HUES48 (cell line): ENCODE measurements around the gene MAGI2.
"Not testable (repeated sequence)": the region's sequence is repeated elsewhere in the genome, so short reads cannot be mapped to it uniquely, and the experiment has no call there.

ENCODE experiments used
- H3K27ac ChIP-seq: one replicate; pipeline ENCODE4 v1.7.0; 2013; ENCODE audit warnings: low read depth, low read length, inconsistent platforms
- H3K27me3 ChIP-seq: 2 replicates; pipeline ENCODE4 v1.6.1; 2013; ENCODE audit warnings: mild to moderate bottlenecking, low read length; ENCODE audit not compliant: control insufficient read depth, insufficient read depth
- H3K36me3 ChIP-seq: 2 replicates; pipeline ENCODE4 v1.6.1; 2013; ENCODE audit warnings: low read length; ENCODE audit not compliant: control insufficient read depth, insufficient read depth
- H3K4me1 ChIP-seq: 2 replicates; pipeline ENCODE4 v1.6.1; 2013; ENCODE audit warnings: mild to moderate bottlenecking, low read length; ENCODE audit not compliant: control insufficient read depth, insufficient read depth
- H3K4me3 ChIP-seq: 2 replicates; pipeline ENCODE4 v1.5.1; 2013; ENCODE audit warnings: mild to moderate bottlenecking, low read depth, low read length
- H3K9ac ChIP-seq: 2 replicates; pipeline ENCODE4 v1.6.1; 2013; ENCODE audit warnings: mild to moderate bottlenecking, low read depth, low read length, moderate library complexity
- H3K9me3 ChIP-seq: 2 replicates; pipeline ENCODE4 v1.6.1; 2013; ENCODE audit warnings: low read length; ENCODE audit not compliant: control insufficient read depth, insufficient read depth

MAGI2 gene

DNA sequence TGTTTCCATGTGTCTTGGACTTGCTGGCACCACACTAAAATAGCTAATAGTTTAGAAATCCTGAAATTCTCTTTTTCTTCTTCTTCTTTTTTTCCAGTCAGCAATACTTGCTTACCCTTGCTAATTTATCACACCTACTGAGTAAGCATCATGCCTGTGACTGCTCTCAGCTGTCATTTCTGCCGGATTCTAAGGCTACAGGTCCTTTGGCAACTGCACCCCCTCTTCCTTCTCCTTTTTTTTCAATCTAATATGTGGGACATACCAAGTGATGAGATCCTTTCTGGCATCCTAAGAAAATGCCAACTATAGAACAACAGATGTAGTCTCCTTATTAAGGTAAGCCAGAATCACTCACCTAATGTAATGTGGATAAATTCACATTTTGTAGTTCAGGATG is 444.7 kb downstream of the MAGI2 start:
- Histone ChIP-seq H3K36me3 (no peaks in the 10 kb centered on the region), H3K4me1 (no peaks in the 10 kb centered on the region)

GRCh38 chr7:78996013-78996412 is 457.5 kb downstream of the MAGI2 start:
- no peaks in the 10 kb centered on the region for H3K36me3 ChIP-seq
- H3K27ac ChIP-seq: no peak overlapping the region
- H3K9ac ChIP-seq: no peak overlapping the region
- H3K4me1 ChIP-seq: no peaks in the 10 kb centered on the region
- H3K9me3 ChIP-seq: no peaks in the 10 kb centered on the region
- no peaks in the 10 kb centered on the region for H3K27me3 ChIP-seq
- no peak overlapping the region for H3K4me3 ChIP-seq

More for the DNA sequence above, 444.7 kb downstream of the MAGI2 start:
- no peak overlapping the region for H3K9ac ChIP-seq
- H3K27ac ChIP-seq: no peak overlapping the region
- H3K4me3 ChIP-seq: no peak overlapping the region
- no peaks in the 10 kb centered on the region for H3K9me3 ChIP-seq
- no peaks in the 10 kb centered on the region for H3K27me3 ChIP-seq

DNA sequence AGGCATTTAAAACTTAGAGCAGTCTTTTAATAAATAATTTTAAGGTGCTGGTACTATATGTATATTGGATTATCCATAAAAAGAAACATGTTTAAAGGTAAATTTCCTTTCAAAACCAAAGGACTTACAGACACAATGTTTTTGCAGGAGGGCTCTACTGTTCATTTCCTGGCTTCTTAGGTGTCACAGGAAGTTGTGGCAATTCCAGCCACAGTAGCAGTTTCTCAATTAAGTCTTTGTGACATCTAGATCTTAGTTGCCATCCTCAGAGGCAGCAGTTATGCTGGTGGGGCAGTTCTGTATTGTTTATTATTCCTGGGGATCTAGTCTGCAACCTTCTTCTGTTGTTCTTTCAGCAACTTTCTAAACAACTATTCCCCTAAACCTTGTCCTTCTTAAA is 460.1 kb downstream of the MAGI2 start:
- Histone ChIP-seq H3K4me3 (no peak overlapping the region), H3K36me3 (no peaks in the 10 kb centered on the region), H3K9me3 (no peaks in the 10 kb centered on the region), H3K9ac (no peak overlapping the region), H3K27me3 (no peaks in the 10 kb centered on the region), H3K4me1 (no peaks in the 10 kb centered on the region), H3K27ac (no peak overlapping the region)

DNA sequence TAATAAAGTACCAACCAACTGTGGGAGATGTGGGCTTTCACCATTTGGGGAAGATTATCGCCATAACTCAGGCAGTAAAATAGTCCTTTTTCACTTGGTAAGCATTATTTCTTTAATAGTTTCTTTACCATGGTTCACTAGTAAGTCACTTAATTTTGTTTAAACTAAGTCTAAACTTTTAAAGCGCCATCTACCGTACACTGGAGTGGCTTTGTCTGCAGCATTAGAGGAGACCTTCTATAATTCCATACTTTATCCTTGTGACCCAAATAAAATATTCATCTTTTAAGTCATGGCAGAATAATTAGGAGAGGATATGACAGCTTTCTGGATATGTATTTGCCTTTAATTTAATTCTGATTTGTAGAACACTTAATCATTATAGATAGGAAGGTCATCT is 468.0 kb downstream of the MAGI2 start:
- no peaks in the 10 kb centered on the region for H3K4me1 ChIP-seq
- H3K27ac ChIP-seq: no peak overlapping the region
- H3K36me3 ChIP-seq: no peaks in the 10 kb centered on the region
- H3K27me3 ChIP-seq: no peaks in the 10 kb centered on the region
- H3K9me3 ChIP-seq: no peaks in the 10 kb centered on the region
- H3K9ac ChIP-seq: no peak overlapping the region
- no peak overlapping the region for H3K4me3 ChIP-seq

DNA sequence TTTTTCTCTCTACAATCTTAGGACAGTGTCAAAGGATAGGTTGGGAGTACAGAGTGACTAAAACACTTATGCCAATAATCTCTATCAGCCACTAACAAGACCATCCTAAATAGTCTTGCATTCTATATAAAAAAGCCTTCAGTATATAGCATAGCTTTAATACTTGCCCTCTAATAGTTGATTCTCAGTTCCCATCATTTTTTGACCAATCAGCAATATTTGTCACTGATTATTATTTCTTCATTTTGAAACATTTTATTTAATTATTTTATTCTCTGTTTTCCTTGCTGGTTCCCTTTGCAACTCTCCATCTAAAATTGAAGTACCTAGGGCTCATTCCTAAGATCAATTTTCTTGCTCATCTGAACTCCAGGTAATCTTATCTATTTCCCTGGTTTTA is 470.0 kb downstream of the MAGI2 start:
- no peak overlapping the region for H3K9ac ChIP-seq
- H3K36me3 ChIP-seq: no peaks in the 10 kb centered on the region
- H3K4me1 ChIP-seq: no peaks in the 10 kb centered on the region
- no peaks in the 10 kb centered on the region for H3K27me3 ChIP-seq
- no peaks in the 10 kb centered on the region for H3K9me3 ChIP-seq
- no peak overlapping the region for H3K27ac ChIP-seq
- H3K4me3 ChIP-seq: no peak overlapping the region

DNA sequence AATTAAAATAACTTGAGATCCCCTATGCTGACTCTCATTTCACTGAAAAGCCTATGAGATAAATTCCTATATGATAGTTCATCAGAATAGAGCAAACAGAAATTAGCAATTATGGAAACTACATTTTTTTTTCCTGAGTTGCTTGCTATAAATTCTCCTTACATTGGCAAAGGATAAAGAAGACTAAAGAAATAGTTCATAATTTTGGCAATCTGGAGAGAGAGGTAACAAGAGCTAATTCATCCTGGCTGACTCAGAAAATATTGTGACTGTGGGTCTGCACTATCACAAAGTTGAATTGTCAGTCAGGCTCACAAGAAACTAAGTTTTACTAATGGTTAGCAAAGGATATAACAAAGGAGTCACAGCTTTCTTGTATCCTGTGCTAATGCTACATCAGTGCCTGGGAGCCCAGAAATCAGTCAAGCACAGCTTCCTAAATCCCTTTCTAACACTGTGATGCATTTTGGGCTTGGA is 483.0 kb downstream of the MAGI2 start:
- no peak overlapping the region for H3K4me3 ChIP-seq
- no peak overlapping the region for H3K27ac ChIP-seq

GRCh38 chr7:78968951-78969350 is 484.5 kb downstream of the MAGI2 start:
- Histone ChIP-seq H3K27ac (no peak overlapping the region), H3K27me3 (no peaks in the 10 kb centered on the region), H3K4me3 (no peak overlapping the region), H3K36me3 (no peaks in the 10 kb centered on the region), H3K9ac (no peak overlapping the region), H3K9me3 (no peaks in the 10 kb centered on the region), H3K4me1 (peaks cover 17% of the 10 kb centered on the region; the same call in 1 of the 2 replicates)

More for the DNA sequence above, 483.0 kb downstream of the MAGI2 start:
- no peaks in the 10 kb centered on the region for H3K27me3 ChIP-seq
- H3K4me1 ChIP-seq: peaks cover 17% of the 10 kb centered on the region; the same call in 1 of the 2 replicates
- H3K36me3 ChIP-seq: no peaks in the 10 kb centered on the region
- H3K9ac ChIP-seq: no peak overlapping the region
- no peaks in the 10 kb centered on the region for H3K9me3 ChIP-seq

GRCh38 chr7:78967561-78967960 is 485.9 kb downstream of the MAGI2 start:
- peaks cover 17% of the 10 kb centered on the region; the same call in 1 of the 2 replicates for H3K4me1 ChIP-seq
- H3K4me3 ChIP-seq, H3K27me3 ChIP-seq, H3K9me3 ChIP-seq, H3K36me3 ChIP-seq, H3K27ac ChIP-seq, H3K9ac ChIP-seq: not testable (repeated sequence)

DNA sequence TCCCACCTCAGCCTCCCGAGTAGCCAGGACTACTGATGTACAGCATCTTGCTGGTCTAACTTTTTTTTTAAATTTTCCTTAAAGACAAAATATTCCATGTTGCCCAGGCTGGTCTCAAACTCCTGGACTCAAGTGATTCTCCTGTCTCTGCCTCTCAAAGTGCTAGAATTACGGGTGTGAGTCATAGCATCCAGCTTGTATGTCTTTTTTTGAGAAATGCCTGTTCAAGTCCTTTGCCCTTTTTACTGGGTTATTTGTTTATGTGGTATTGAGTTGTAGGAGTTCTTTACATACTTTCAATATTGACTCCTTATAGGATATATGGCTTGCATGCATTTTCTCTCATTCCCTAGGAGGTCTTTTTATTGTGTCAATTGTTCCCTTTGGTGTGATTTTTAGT is 486.4 kb downstream of the MAGI2 start:
- peaks cover 17% of the 10 kb centered on the region; the same call in 1 of the 2 replicates for H3K4me1 ChIP-seq
- H3K27me3 ChIP-seq: no peaks in the 10 kb centered on the region
- H3K36me3 ChIP-seq: no peaks in the 10 kb centered on the region
- H3K27ac ChIP-seq: no peak overlapping the region
- no peaks in the 10 kb centered on the region for H3K9me3 ChIP-seq
- no peak overlapping the region for H3K9ac ChIP-seq
- H3K4me3 ChIP-seq: no peak overlapping the region

- Histone ChIP-seq H3K9me3 (no peaks in the 10 kb centered on the region), H3K4me3 (no peak overlapping the region), H3K9ac (no peak overlapping the region), H3K36me3 (no peaks in the 10 kb centered on the region), H3K27ac (no peak overlapping the region), H3K4me1 (no peaks in the 10 kb centered on the region), H3K27me3 (no peaks in the 10 kb centered on the region)
Observed at GRCh38 chr7:78959477-78959876, 494.0 kb downstream of the MAGI2 start.

DNA sequence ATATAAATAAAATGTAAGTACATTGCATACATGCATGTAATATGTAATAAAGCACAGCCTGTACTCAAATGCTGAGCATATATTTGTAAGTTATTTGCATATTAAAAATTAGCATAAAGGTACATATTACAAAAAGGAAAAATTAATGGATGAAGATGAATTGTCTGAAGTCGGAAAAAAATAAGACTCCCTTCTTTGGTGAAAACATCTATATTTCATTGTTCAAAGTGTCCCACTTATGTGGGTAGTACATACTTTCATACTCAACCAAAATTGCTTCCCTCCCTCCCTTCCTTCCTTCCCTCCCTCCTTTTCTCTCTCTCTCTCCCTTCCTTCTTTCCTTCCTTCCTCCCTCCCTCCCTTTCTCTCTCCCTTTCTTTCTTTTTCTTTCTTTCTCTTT is 498.1 kb downstream of the MAGI2 start:
- H3K9me3 ChIP-seq: no peaks in the 10 kb centered on the region
- H3K9ac ChIP-seq: no peak overlapping the region
- H3K36me3 ChIP-seq: no peaks in the 10 kb centered on the region
- no peaks in the 10 kb centered on the region for H3K27me3 ChIP-seq
- H3K4me3 ChIP-seq: no peak overlapping the region
- H3K4me1 ChIP-seq: no peaks in the 10 kb centered on the region
- H3K27ac ChIP-seq: no peak overlapping the region
